CD14-positive monocyte (primary cell): ENCODE data around the gene CDKAL1. TPM values are rescaled to one million over a fixed set of nuclear protein-coding genes. Genes with fewer than 3 reads are reported as not detected.

ENCODE experiments used
- DNase-seq, 3 donors: peaks; one replicate each; pipeline ENCODE4 v3.0.0-alpha.2; 2011 to 2022
- H2AFZ ChIP-seq: 2 replicates; pipeline ENCODE4 v1.6.0; 2012; ENCODE audit warnings: mild to moderate bottlenecking, low read depth, low read length, inconsistent platforms; ENCODE audit not compliant: insufficient read depth, poor library complexity, severe bottlenecking
- H3K27ac ChIP-seq, 2 donors: 1 replicate in 1 of 2; 2 replicates in 1 of 2; pipeline ENCODE4 v1.5.1; 2012 to 2013; ENCODE audit warnings: low read length in 2 of 2, control low read depth in 1 of 2, inconsistent platforms in 1 of 2, low read depth in 1 of 2, mild to moderate bottlenecking in 1 of 2
- H3K27me3 ChIP-seq, 2 donors: one replicate each; pipeline versions ENCODE4 v1.6.0 to v1.6.1; 2011 to 2013; ENCODE audit warnings: low read length in 2 of 2; ENCODE audit not compliant: control insufficient read depth in 2 of 2, insufficient read depth in 2 of 2
- H3K36me3 ChIP-seq, 2 donors: replicated peaks in 1 of 2; 1 replicate in 1 of 2; 2 replicates in 1 of 2; pipeline versions ENCODE4 v1.5.1 to v1.6.1; 2012 to 2013; ENCODE audit warnings: low read length in 2 of 2, control low read depth in 1 of 2, inconsistent platforms in 1 of 2, mild to moderate bottlenecking in 1 of 2; ENCODE audit not compliant: insufficient read depth in 2 of 2, control insufficient read depth in 1 of 2
- H3K4me1 ChIP-seq, 2 donors: 1 replicate in 1 of 2; 2 replicates in 1 of 2; pipeline versions ENCODE4 v1.5.1 to v1.6.1; 2012 to 2013; ENCODE audit warnings: low read length in 2 of 2, control low read depth in 1 of 2, inconsistent platforms in 1 of 2, mild to moderate bottlenecking in 1 of 2, moderate library complexity in 1 of 2; ENCODE audit not compliant: insufficient read depth in 2 of 2, control insufficient read depth in 1 of 2
- H3K4me2 ChIP-seq: replicated peaks from 2 replicates; pipeline ENCODE3; 2012; ENCODE audit warnings: low read length, moderate library complexity, mild to moderate bottlenecking; ENCODE audit not compliant: poor library complexity, severe bottlenecking; ENCODE audit errors: extremely low read depth
- H3K4me3 ChIP-seq, 3 experiments: fragments of 200-600 bp in 1 of 3; sonication (generic) in 1 of 3; replicated peaks in 1 of 3; 1 replicate in 2 of 3; 2 replicates in 1 of 3; pipeline ENCODE4 v1.5.1; 2011 to 2013; ENCODE audit warnings: low read length in 3 of 3, mild to moderate bottlenecking in 3 of 3, control low read depth in 2 of 3, low read depth in 2 of 3, inconsistent platforms in 1 of 3, moderate library complexity in 1 of 3
- H3K79me2 ChIP-seq: 2 replicates; pipeline ENCODE4 v1.6.0; 2012; ENCODE audit warnings: mild to moderate bottlenecking, control low read depth, inconsistent platforms, low read length, moderate library complexity; ENCODE audit not compliant: insufficient read depth
- H3K9ac ChIP-seq: 2 replicates; pipeline ENCODE4 v1.6.0; 2017; ENCODE audit warnings: low read length, mild to moderate bottlenecking; ENCODE audit not compliant: insufficient read depth, poor library complexity, severe bottlenecking
- H3K9me3 ChIP-seq, 2 donors: replicated peaks in 1 of 2; 1 replicate in 1 of 2; 2 replicates in 1 of 2; pipeline versions ENCODE4 v1.5.1 to v1.6.1; 2012 to 2013; ENCODE audit warnings: low read length in 2 of 2, control low read depth in 1 of 2; ENCODE audit not compliant: control insufficient read depth in 1 of 2, insufficient read depth in 1 of 2
- H4K20me1 ChIP-seq: 2 replicates; pipeline ENCODE4 v1.6.0; 2012; ENCODE audit warnings: mild to moderate bottlenecking, low read length, control low read depth, moderate library complexity; ENCODE audit not compliant: insufficient read depth
- H3K27ac Mint-ChIP-seq, 7 donors: one replicate each; pipeline ENCODE4 v1.8.0; 2020; ENCODE audit warnings: mild to moderate bottlenecking in 7 of 7, mixed read lengths in 7 of 7, moderate library complexity in 6 of 7, inconsistent platforms in 2 of 7
- H3K27me3 Mint-ChIP-seq, 3 donors: one replicate each; pipeline ENCODE4 v1.8.0; 2021 to 2022; ENCODE audit warnings: low read depth in 3 of 3, mild to moderate bottlenecking in 3 of 3, mixed read lengths in 3 of 3, moderate library complexity in 3 of 3, inconsistent platforms in 1 of 3
- H3K36me3 Mint-ChIP-seq, 2 donors: one replicate each; pipeline ENCODE4 v1.8.0; 2020; ENCODE audit warnings: mixed read lengths in 2 of 2, inconsistent platforms in 1 of 2, mild to moderate bottlenecking in 1 of 2
- H3K4me1 Mint-ChIP-seq: one replicate; pipeline ENCODE4 v1.8.0; 2020; ENCODE audit warnings: mild to moderate bottlenecking, mixed read lengths
- H3K4me3 Mint-ChIP-seq, 2 donors: one replicate each; pipeline ENCODE4 v1.8.0; 2020; ENCODE audit warnings: mild to moderate bottlenecking in 2 of 2, mixed read lengths in 2 of 2, moderate library complexity in 1 of 2
- H3K9me3 Mint-ChIP-seq, 7 donors: one replicate each; pipeline ENCODE4 v1.8.0; 2020 to 2022; ENCODE audit warnings: mixed read lengths in 7 of 7, mild to moderate bottlenecking in 6 of 7, moderate library complexity in 6 of 7, inconsistent platforms in 2 of 7
- WGBS: methylation state at CpG from one replicate; pipeline ENCODE4 v1.1.5; 2013; ENCODE audit warnings: missing lambda C conversion rate; ENCODE audit not compliant: insufficient coverage; 5-methylcytosine and 5-hydroxymethylcytosine counted together
- intact Hi-C, 2 donors: fragments of 100-400 bp; cut with micrococcal nuclease; formaldehyde crosslinking; loops; one replicate each; pipeline versions ENCODE4 v1.15.0 to v1.15.1; 2023
- polyA plus RNA-seq, 3 donors: library from polyadenylated mRNA; depleted of rRNA in 1 of 3; unstranded in 2 of 3; stranded (reverse) in 1 of 3; fragments of 300-500 nt in 2 of 3; fragments of >200 nt in 1 of 3; fragmentation: Illumina TruSeq in 2 of 3; gene quantifications; 1 replicate in 2 of 3; 2 replicates in 1 of 3; pipeline ENCODE4 v1.2.3, GENCODE V29; 2012 to 2021
- TF ChIP-seq, protein P1 (sequence below): fragments of 200-600 bp; IDR thresholded peaks from one replicate; pipeline ENCODE4 v1.8.0; 2022; ENCODE audit warnings: antibody characterized with exemption, mild to moderate bottlenecking

CDKAL1 gene
- polyA plus RNA-seq, 3 donors, result 3.2 to 12.4 (median 8.3) TPM

GRCh38 chr6:21204951-21205350 lies 670.7 kb downstream of the CDKAL1 start:
- peaks cover 12 to 14% of the 10 kb centered on the region in 2 donors for H3K4me1 ChIP-seq
- intact Hi-C loops, result no loop called here
- DNase-seq, result no peak
- H3K79me2 ChIP-seq, result no peaks in the 10 kb centered on the region
- WGBS, result 90% methylated on average over 2 of the region's 3 CpGs
- peaks cover 13% of the 10 kb centered on the region for H3K4me1 Mint-ChIP-seq
- H3K9me3 Mint-ChIP-seq, result peaks cover 0 to 8% (median 0%) of the 10 kb centered on the region in 7 donors
- no peaks in the 10 kb centered on the region for H4K20me1 ChIP-seq
- no peaks in the 10 kb centered on the region for H3K27me3 ChIP-seq
- no peaks in the 10 kb centered on the region for H3K27me3 Mint-ChIP-seq
- H3K36me3 ChIP-seq, result no peaks in the 10 kb centered on the region
- TF ChIP-seq, protein P1, sequence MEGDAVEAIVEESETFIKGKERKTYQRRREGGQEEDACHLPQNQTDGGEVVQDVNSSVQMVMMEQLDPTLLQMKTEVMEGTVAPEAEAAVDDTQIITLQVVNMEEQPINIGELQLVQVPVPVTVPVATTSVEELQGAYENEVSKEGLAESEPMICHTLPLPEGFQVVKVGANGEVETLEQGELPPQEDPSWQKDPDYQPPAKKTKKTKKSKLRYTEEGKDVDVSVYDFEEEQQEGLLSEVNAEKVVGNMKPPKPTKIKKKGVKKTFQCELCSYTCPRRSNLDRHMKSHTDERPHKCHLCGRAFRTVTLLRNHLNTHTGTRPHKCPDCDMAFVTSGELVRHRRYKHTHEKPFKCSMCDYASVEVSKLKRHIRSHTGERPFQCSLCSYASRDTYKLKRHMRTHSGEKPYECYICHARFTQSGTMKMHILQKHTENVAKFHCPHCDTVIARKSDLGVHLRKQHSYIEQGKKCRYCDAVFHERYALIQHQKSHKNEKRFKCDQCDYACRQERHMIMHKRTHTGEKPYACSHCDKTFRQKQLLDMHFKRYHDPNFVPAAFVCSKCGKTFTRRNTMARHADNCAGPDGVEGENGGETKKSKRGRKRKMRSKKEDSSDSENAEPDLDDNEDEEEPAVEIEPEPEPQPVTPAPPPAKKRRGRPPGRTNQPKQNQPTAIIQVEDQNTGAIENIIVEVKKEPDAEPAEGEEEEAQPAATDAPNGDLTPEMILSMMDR, result no peak
- H3K36me3 Mint-ChIP-seq, result peaks cover 9 to 28% of the 10 kb centered on the region in 2 donors
- no peak overlapping the region for H3K9ac ChIP-seq
- no peak overlapping the region for H3K4me3 Mint-ChIP-seq
- no peak overlapping the region for H3K27ac Mint-ChIP-seq
- no peak overlapping the region for H3K27ac ChIP-seq
- H3K4me2 ChIP-seq, result no peak overlapping the region
- H3K9me3 ChIP-seq, result no peaks in the 10 kb centered on the region
- no peak overlapping the region for H2AFZ ChIP-seq
- H3K4me3 ChIP-seq, result no peak overlapping the region

DNA sequence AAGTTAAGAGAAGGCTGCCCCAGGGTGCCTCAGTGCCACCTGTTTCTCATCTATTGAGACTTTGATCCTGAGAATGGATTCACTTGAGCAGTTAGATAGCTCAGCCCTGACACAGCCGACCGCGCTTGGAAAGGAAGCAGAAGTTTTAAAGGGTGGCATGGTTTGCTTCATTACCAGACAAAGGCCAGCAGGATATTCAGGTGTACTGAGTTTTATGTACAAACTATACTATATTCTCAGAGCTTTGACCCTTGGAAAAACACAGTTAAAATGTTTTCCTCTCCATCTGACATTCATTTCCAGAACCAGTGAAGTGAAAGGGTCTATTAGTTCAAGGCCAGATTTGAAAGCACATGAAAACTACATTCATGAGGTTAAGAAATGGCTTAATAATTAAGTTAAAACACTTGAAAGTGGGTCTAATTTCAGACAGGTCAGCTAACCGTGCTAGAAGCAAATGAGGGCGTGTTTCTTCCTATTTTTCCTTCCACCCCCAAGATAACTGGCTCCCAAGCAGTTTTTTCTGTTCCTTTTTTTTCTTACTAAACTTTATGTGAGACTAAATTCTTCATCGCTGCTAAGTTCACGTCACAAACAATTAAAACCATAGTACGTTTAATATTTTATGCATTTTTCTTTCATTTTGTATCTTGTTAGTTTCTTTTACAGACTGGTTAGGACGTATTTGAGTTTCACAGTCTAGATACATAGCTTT lies 674.0 kb downstream of the CDKAL1 start:
- Histone ChIP-seq H3K27me3 (no peaks in the 10 kb centered on the region), H3K9me3 (no peaks in the 10 kb centered on the region), H3K9ac (no peak overlapping the region), H4K20me1 (no peaks in the 10 kb centered on the region), H3K4me1 (peaks cover 12 to 14% of the 10 kb centered on the region in 2 donors), H3K27ac (peak overlapping the region in 1 of 2 donors; percentile 56), H3K4me3 (peak overlapping the region in 1 of 3 experiments; percentile 31), H3K36me3 (no peaks in the 10 kb centered on the region), H3K79me2 (no peaks in the 10 kb centered on the region), H3K4me2 (peak overlapping the region; percentile 54), H2AFZ (no peak overlapping the region)
- Mint-ChIP-seq H3K4me1 (peaks cover 13% of the 10 kb centered on the region), H3K27me3 (no peaks in the 10 kb centered on the region), H3K36me3 (peaks cover 9 to 33% of the 10 kb centered on the region in 2 donors), H3K9me3 (peaks cover 0 to 10% (median 3%) of the 10 kb centered on the region in 7 donors), H3K4me3 (peak overlapping the region; percentile 1 to 48), H3K27ac (no peak overlapping the region)
- peak in 1 of 3 donors; percentile 2 for DNase-seq
- WGBS, result no CpG with 5 or more reads among the region's 9 CpGs
- intact Hi-C loops, result no loop called here
- TF ChIP-seq, protein P1, result no peak
